Ovary (tissue), 3 donors: ENCODE data around the gene VSIG10.

Experiments used
- POLR2A ChIP-seq: fragments of 450-650 bp; IDR thresholded peaks from one replicate; pipeline ENCODE4 v1.6.1; 2017; ENCODE audit warnings: antibody characterized with exemption, mild to moderate bottlenecking, moderate library complexity
- TF ChIP-seq, protein P1 (sequence below), 3 donors: fragments of 450-650 bp in 2 of 3; fragments of 200-600 bp in 1 of 3; IDR thresholded peaks; one replicate each; pipeline versions ENCODE4 v1.5.1 to v1.8.0; 2016 to 2022; ENCODE audit warnings: antibody characterized with exemption in 3 of 3, mild to moderate bottlenecking in 1 of 3
- donor health status: DM: no; HTN: no; CAD: no.

DNA sequence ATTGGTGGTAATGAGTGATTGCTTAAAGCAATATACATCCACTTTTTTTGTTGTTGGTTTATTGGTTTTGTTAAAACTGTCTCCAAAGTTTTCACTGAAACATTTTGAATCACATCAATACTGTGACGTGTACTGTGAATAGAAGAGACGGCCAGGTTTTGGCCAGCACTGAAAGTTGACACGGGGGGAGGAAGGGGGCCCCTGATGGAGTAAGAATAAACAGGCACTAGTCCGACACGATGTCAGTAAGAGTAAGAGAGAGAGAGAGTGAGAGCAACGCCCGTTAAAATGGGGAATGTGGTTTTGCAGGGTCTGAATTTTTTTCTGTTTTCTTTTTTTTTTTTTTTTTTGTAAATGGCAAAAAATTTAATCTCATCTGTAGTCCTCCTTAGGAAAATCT, 46.8 kb upstream of the VSIG10 start:
- TF ChIP-seq, protein P1, sequence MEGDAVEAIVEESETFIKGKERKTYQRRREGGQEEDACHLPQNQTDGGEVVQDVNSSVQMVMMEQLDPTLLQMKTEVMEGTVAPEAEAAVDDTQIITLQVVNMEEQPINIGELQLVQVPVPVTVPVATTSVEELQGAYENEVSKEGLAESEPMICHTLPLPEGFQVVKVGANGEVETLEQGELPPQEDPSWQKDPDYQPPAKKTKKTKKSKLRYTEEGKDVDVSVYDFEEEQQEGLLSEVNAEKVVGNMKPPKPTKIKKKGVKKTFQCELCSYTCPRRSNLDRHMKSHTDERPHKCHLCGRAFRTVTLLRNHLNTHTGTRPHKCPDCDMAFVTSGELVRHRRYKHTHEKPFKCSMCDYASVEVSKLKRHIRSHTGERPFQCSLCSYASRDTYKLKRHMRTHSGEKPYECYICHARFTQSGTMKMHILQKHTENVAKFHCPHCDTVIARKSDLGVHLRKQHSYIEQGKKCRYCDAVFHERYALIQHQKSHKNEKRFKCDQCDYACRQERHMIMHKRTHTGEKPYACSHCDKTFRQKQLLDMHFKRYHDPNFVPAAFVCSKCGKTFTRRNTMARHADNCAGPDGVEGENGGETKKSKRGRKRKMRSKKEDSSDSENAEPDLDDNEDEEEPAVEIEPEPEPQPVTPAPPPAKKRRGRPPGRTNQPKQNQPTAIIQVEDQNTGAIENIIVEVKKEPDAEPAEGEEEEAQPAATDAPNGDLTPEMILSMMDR (IDR thresholded peaks at IDR 0.05), result no peak
- TF ChIP-seq POLR2A, result no peak
